GM19397 (cell line): Measurements from ENCODE around the gene DSE.

Source experiments
- ATAC-seq: cut with Tn5 transposase; IDR thresholded peaks from one replicate; pipeline ENCODE4 v1.9.1; 2021; ENCODE audit warnings: mild to moderate bottlenecking, moderate library complexity; ENCODE audit not compliant: unreplicated experiment

The DSE gene

DNA sequence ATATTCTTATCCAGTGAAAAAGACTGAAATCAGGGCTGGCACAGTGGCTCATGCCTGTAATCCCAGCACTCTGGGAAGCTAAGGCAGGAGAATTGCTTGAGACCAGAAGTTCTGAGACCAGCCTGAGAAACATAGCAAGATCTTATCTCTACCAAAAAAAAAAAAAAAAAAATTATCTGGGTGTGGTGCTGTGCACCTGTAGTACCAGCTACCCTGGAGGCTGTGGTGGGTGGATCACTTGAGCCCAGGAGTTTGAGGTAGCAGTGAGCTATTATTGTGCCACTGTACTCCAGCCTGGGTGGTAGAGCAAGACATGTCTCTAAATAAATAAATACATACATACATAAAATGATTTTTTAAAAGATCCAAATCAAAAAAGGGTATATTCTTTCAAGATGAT, 96.8 kb downstream of the DSE start:
- ATAC-seq, result no peak

DNA sequence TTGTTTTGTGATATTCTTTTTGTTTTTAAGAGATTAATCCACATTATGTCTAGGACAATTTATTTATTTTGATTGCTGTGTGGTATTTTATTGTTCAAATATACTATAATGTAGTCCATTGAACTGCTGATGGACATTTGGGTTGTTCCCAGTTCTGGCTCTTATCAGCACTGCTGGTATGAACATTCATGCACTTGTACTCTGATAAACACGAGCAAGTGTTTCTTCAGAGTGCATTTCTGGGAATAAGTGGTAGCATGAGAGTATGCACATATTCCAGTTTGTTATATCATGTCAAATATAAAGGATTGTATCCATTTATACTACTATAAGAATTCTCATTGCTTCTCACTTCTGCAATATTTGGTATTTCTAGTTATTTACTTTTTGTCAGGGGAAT, 97.5 kb downstream of the DSE start:
- no peak for ATAC-seq

DNA sequence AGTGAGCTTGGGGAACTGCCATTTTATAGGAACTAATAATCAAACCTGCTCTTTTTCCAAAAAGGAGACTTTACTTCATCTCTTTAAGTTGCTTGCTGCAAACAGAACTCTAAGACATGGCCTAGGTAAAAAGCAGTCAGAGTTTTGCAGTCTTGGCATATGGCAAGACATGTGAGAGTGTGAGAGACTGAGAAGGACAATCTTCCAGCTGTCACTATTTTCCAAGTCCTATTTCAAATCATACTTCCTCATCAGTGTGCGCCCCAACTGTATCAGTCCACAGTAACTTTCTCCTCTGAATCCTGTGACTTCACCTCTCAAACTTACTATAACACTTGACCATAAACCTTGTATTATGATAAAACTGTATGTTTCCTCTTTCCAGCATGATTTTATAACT, 100.8 kb downstream of the DSE start:
- no peak for ATAC-seq

DNA sequence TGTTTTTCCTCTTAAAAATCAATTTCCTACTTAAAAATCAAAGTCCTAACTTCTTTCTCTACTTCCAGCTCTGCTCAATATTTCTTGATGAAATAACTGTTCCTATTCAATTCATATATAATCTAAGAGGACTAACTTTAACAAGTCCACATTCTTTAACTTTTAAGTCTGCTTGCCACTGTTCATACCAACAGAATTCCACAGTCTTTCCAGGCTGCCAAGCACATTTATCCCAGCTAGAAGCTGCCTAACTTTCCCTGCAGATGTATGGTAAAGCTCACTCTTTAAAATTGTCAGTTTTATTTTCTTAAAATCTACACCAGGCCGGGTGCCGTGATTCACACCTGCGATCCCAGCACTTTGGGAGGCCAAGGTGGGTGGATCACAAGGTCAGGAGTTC, 102.0 kb downstream of the DSE start:
- ATAC-seq, result no peak

DNA sequence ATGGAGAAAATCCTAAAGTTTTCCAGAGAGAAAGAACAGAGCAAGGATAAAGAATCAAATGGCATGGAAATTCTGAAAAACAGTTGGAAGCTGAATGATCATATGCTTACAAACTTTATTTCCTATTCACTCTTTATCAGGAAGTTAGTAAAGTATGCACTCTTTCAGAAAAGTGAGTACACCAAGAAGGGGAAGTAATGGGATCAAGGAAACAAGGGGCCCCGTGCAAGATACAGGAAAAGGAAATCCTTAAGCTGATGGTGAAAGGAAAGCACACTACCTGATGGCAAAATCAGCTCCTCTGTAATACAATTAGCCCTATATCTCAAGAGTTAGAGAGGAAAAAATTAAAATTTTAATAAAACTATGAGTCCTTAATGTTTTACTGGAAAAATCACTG, 104.4 kb downstream of the DSE start:
- no peak for ATAC-seq

DNA sequence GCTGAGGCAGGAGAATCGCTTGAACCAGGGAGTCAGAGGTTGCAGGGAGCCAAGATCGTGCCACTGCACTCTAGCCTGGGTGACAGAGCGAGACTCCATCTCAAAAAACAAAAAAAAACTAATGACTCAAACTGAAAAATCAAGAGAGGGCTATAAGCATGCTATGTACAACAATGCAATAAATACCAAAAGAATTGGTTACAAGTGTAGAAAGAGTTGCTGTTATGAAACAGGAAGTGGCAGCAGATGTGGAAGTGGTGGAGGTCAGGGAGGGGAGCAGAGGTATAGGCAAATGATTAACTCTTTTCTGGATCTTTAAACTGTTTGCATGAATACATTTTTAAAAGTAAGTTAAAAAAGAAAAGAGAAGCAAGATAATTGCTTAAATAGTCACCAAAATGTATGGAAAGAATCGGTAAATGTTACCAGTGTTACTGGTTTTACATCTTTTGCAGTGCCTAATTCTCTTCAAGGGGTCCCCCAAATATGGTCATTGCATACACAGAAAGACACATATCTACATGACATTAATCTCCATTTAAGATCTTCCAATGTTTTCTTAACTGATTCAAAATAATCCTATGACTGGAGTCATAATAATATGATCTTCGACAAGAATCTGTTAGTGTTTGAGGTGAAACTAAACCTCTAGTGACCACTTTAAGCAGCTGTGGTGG, 105.4 kb downstream of the DSE start:
- peak; percentile 100 for ATAC-seq

DNA sequence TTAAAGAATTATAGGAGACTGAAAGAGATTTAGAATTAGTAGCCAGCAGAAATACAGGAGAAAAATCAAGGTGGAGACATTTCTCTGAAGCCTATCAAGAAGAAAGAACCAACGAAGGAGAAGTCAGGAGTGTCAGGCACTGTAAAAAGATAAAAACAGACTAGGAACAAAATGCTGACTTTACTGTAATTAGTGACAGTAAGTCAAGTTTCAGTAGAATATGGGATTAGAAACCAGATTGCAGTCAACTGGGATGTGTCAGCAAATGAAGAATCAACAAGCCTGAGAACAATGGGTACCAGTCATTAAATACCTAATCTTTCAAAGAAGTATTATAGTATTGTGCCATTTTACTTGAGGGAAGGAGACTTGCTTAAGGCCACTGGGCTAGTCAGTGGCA, 112.0 kb downstream of the DSE start:
- ATAC-seq, result no peak

DNA sequence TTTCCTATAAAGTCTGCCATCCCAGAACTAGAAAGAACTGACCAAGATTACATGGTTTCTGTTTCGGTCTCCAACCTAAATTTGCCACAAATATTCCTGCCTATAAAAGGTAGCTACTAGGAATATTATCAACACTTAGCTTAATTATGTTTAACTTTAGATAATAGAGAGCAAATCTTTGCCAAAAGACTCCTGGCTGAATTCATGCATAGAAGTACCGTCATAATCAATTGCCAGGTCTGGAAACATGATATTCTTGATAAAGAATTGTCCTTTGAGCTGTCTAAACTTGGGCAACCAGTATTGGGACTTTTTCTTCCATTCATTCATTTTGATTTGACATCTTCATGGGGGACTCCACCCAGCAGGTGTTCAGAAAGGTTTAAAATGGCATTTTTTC, 112.9 kb downstream of the DSE start:
- no peak for ATAC-seq

DNA sequence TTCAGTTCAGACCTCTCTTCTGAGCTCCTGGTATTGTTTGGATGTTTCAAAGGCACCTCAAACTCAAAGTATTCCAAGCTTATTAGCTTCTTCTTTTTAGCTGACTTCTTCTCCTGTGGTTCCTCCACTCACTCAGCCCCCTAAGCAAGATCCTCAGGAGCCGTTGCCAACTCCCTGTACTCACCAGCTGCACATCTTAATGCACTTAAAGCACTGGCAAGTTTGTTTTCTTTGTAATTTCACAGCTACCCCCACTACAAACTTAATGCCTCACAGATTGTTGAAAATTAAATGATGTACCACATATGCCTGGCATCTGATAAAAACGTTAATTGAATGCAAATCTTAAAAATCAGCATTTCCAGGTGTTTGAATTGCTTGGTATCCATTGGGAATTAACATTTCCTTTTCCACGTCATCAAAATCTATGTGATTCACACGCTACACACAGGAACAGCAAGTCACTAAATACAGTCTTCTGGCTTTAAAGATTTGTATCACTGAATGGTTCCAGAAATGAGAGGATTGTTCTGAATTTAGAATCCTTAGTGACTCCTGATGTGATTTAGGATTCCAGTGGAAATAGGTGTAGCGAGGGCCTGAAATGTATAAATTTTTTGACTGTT, 114.9 kb downstream of the DSE start:
- ATAC-seq, result no peak

DNA sequence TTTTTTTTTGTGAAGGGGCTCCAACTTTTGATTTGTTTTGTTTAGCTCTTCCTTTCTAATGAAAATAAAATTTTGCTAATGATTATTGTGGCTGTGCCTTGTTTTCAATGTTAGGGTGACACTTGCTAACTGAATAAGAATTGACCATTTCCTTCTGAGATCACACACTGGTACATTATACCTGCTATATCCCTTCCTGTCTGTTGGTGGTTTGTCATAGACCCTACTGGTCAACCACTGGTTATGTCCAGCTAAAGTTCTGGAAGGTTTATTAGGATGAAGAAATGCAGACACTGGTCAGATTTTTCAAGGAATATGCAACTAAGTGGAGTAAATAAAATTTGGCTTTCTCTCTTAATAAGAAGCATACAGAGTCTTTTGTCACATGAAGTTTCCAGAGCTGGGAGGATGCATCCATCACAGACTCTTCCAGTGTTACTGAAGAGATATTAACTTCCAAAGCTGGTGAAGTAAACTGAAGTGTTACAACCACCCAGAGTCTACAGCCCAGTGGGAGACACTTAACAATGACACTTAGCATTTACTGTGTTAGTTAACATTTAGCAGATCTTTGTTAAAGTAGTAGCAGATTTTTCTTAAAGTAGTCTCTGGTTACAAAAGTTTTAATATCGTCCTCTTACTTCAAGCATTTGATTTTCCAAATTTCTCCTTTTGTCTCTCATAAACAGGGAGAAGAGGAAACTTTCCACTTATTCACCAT, 121.0 kb downstream of the DSE start:
- no peak for ATAC-seq

DNA sequence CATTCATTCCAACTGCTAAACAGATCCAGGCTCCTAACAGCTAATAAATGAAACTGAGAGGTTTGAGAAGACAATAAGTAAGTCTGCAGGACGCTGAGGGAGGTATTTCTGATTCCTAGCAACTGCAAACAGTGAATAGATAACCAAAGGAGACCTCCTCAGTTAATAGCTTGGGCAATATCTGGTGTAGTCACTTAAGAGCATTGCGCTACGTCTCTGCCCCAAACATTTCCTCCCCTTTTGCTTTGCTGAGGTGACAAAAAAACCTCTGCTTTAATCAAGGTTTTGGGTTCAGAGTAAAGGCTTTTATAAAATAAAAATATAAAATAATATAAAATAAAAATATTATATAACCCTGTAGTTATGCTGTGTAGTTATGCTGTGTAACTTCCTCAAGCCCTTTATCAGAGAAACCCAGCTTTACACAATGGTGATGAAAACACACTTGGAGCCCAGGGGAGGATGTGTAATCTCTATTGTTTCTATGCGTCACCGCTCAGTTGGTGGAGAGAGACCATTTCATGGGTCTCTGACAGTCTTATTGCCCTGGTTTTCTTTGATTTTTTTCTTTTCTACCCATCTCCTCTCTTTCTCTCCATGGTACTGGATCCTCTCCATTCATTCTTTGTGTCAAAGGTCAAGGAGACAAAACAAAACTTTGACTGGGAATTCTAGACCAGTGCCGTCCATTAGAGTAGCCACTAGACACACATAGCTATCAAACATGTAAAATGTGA, 121.8 kb downstream of the DSE start:
- ATAC-seq, result no peak
